Measurements from ENCODE around the gene SPPL2B. TPM values are rescaled to one million over a fixed set of nuclear protein-coding genes. Genes with fewer than 3 reads are reported as not detected.

Gene SPPL2B
- polyA plus RNA-seq, 1 of the 3 experiments (the other 2 are of a cell fraction): 58.1 TPM

DNA sequence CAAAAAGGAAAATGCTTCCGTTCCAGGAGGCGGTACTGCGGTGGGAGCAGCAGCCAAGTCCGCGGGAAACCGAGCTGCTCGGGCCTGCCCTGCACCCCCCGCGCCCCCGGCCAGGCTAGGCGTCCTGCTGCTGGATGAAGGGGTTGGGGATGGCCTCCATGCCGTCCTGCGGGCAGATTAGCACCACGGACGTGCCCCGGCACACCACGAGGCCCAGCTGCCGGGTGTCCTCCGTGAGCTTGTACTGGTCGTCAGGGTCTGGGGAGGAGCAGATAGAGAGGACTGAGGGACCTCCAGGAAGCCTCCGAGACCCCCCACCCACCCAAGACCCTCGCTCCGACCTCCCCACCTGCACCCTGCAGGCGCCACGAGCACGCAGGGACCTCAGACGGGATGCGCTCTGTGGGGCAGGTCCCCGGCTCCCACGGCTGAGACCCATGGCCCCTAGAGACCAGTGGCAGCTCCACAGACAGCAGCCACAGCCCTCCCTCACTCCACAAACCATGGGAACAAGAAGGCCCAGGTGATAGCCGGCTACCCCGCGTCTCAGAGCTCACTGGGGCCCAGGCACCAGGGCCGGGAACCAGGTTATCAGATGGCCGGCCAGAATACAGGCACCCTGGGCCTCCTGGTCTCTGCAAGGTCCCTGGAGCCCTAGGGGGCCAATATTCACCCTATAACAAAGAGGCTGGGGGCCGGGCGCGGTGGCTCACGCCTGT is 6.8 kb upstream of the SPPL2B start:
- CTCF ChIA-PET: interaction anchor here (1.1 to 3.7 kb wide), 5 partner anchors 12 to 166 kb away, joined by 3 to 16 read pairs (median 3); no protein-coding TSS in a partner anchor

More for the DNA sequence above, 6.8 kb upstream of the SPPL2B start:
- POLR2A ChIA-PET: no interaction called here
- no peak overlapping the region for H3K4me2 ChIP-seq
- 0 out of 2 replicates have a peak, but pooled peaks cover 5% of the 10 kb centered on the region for H4K20me1 ChIP-seq (ENCODE audit: insufficient read depth)
- no peak overlapping the region for H3K4me3 ChIP-seq (ENCODE audit: low read depth in 2 of 2, low read length in 1 of 2)
- peaks cover 15% of the 10 kb centered on the region for H3K79me2 ChIP-seq (ENCODE audit: insufficient read depth)
- H2AFZ ChIP-seq (ENCODE audit: low read depth): no peak overlapping the region
- peaks cover 3 to 21% of the 10 kb centered on the region in 2 experiments for H3K36me3 ChIP-seq (replicated peaks in 1 of 2; ENCODE audit: control insufficient read depth in 1 of 2, insufficient read depth in 2 of 2, low read length in 1 of 2)
- DNase-seq: no peak
- H3K9ac ChIP-seq: no peak overlapping the region
- H3K27ac ChIP-seq (ENCODE audit: low read depth in 2 of 2, low read length in 1 of 2): no peak overlapping the region
- H3K27me3 ChIP-seq (ENCODE audit: insufficient read depth): no peaks in the 10 kb centered on the region
- no peak for TF ChIP-seq MEF2A (IDR thresholded peaks at IDR 0.05; ENCODE audit: borderline replicate concordance, low read depth)
- no peak for TF ChIP-seq GABPA (IDR thresholded peaks at IDR 0.05; ENCODE audit: low read depth)
- TF ChIP-seq JUND (IDR thresholded peaks at IDR 0.05): no peak
- no peak for TF ChIP-seq CHD2 (IDR thresholded peaks at IDR 0.05; ENCODE audit: low read length, partially characterized antibody)
- no peak for TF ChIP-seq POLR2AphosphoS5 (IDR thresholded peaks at IDR 0.05; ENCODE audit: low read depth, low read length)
- TF ChIP-seq GATA2 (CRISPR knock-in tag; IDR thresholded peaks at IDR 0.05): no peak
- TF ChIP-seq, protein P1, sequence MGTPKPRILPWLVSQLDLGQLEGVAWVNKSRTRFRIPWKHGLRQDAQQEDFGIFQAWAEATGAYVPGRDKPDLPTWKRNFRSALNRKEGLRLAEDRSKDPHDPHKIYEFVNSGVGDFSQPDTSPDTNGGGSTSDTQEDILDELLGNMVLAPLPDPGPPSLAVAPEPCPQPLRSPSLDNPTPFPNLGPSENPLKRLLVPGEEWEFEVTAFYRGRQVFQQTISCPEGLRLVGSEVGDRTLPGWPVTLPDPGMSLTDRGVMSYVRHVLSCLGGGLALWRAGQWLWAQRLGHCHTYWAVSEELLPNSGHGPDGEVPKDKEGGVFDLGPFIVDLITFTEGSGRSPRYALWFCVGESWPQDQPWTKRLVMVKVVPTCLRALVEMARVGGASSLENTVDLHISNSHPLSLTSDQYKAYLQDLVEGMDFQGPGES (IDR thresholded peaks at IDR 0.05; ENCODE audit: low read depth, low read length): no peak
- no peak for TF ChIP-seq TAF1 (IDR thresholded peaks at IDR 0.05; ENCODE audit: borderline replicate concordance, low read depth, low read length)
- TF ChIP-seq MXI1 (IDR thresholded peaks at IDR 0.05; ENCODE audit: low read depth, low read length): no peak
- TF ChIP-seq USF2 (IDR thresholded peaks at IDR 0.05; ENCODE audit: borderline replicate concordance, low read depth, low read length): no peak
- no peak for TF ChIP-seq CTCF (IDR thresholded peaks at IDR 0.05)
- TF ChIP-seq, protein P2, sequence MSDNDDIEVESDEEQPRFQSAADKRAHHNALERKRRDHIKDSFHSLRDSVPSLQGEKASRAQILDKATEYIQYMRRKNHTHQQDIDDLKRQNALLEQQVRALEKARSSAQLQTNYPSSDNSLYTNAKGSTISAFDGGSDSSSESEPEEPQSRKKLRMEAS (IDR thresholded peaks at IDR 0.05; ENCODE audit: low read depth): no peak
- TF ChIP-seq RXRA (IDR thresholded peaks at IDR 0.05; ENCODE audit: borderline replicate concordance, low read depth): no peak
- TF ChIP-seq PBX3 (IDR thresholded peaks at IDR 0.05): no peak
- TF ChIP-seq SIN3A (IDR thresholded peaks at IDR 0.05; ENCODE audit: borderline replicate concordance, low read depth, low read length): no peak
- TF ChIP-seq ELF1 (IDR thresholded peaks at IDR 0.05): no peak
- TF ChIP-seq ZBTB33 (IDR thresholded peaks at IDR 0.05; ENCODE audit: borderline replicate concordance, low read depth): no peak
- H3K9me3 ChIP-seq: no peaks in the 10 kb centered on the region
- H3K4me1 ChIP-seq (ENCODE audit: control insufficient read depth in 1 of 2, insufficient read depth in 2 of 2, low read depth in 1 of 2, low read length in 1 of 2): no peaks in the 10 kb centered on the region; a peak in 2 of 4 replicates
- peaks cover 5% of the 10 kb centered on the region for H3F3A ChIP-seq (replicated peaks; ENCODE audit: insufficient read depth)
- H3K9me2 ChIP-seq: no peaks in the 10 kb centered on the region
- WGBS (ENCODE audit: low lambda C conversion rate): 97% methylated on average over 19 of the region's 39 CpGs
